Measurements from ENCODE around the gene FCAMR.

The FCAMR gene

GRCh38 chr1:206992790-206993189, 22.5 kb upstream of the FCAMR start:
- no peak for DNase-seq

DNA sequence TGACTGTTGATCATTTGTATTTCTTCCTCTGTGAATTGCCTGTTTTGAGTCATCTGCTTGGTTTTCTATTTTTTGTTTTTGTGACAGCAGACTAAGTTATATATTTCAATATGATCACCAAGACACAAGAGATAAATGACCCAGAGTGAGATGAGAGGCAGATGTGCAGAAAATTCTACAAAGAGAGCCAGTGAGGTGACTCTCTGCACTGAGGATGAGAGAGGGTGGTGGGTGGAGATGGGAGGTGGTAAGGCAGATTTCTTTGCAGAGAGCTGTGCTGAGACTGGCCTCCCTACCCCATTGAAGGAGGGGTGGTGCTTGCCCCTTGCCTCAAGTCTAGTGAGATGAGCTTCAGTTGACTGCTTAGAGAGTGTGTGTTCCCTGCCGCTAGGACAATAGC, 17.6 kb upstream of the FCAMR start:
- no peak for DNase-seq

- DNase-seq: no peak
Measured at GRCh38 chr1:206986885-206987284, 16.6 kb upstream of the FCAMR start.

DNA sequence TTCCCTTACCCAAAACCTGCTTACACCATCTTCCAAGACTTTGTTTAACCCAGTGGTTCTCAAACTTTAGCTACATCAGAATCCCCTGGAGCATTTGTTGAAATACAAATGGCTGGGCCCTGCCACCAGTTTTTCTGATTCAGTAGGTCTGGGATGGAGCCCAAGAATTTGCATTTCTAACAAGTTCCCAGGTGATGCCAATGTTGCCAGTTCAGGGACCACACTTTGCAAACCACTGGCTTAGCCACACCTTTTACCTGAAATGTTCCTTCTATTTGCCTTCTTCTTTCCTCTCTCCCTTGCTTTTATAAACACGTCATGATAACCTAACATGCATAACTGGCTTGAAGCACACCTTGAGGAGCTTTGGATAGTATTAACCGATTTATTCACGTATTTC, 16.1 kb upstream of the FCAMR start:
- DNase-seq: no peak

GRCh38 chr1:206985162-206985749, 15.0 kb upstream of the FCAMR start:
- DNase-seq: no peak

GRCh38 chr1:206982216-206982615, 12.0 kb upstream of the FCAMR start:
- DNase-seq: no peak

- DNase-seq: no peak
Measured at GRCh38 chr1:206979379-206980043, 9.3 kb upstream of the FCAMR start.

DNA sequence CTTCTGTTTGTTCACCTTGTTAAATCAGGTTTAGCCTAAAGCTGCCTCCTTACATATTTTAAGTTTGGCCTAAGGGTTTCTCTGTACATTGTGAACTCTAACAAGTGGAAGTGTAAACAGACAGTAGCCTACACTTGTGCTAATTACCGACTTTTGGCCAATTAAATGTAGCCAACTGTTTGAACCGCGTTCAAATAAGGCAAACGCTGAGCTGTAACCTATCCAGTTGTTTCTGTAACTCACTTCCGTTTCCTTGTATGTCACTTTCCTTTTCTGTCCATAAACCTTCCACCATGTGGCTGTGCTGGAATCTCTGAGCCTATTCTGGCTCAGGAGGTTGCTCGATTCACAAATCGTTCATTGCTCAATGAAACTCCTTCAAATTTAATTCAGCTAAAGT, 8.0 kb upstream of the FCAMR start:
- DNase-seq: no peak

DNA sequence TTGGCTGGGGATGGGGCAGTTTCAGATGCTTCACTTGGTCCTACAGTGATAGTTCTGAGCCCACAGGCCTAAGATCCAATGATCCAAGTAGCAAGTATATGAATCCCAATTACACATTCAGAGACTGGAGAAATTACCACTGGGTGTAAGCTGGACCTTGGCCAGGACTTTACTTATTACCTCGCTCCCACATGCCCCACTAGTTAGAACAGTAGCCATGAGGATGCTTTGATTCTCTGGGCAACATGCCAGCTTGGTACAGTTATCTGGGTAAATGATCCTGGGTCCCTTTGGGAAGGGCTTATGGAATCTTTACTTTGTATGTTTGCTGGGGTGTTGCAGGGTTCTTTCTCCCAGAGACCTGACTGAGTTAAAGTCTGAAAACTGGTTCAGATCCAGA, 5.0 kb upstream of the FCAMR start:
- DNase-seq: no peak

- DNase-seq: no peak
Measured at GRCh38 chr1:206974140-206974539, 3.9 kb upstream of the FCAMR start.

- DNase-seq: no peak
Measured at GRCh38 chr1:206972728-206973127, 2.5 kb upstream of the FCAMR start.

GRCh38 chr1:206971029-206971655, 882 bp upstream of the FCAMR start:
- DNase-seq: no peak

DNA sequence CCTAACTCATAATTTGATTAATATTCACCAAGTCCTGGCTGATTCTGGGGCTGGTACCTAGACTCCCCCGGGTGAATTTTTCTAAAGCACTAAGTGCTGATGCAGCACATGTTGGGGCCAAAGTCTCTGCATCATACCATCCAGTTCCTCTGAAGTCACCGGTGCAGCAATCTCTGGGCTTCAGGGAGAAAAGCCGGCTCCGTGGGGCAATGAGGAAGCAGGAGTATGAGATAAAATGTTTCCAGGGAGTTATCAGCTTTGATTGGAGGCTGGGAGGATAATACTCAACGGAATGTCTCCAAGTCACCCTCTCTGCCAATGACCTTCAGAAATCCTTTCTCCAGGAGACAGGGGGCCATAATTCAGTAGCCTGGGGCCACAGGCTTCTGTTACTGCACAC, 1.2 kb downstream of the FCAMR start:
- DNase-seq: no peak

GRCh38 chr1:206967096-206967849, 3.0 kb downstream of the FCAMR start:
- no peak for DNase-seq

- no peak for DNase-seq
Measured at GRCh38 chr1:206965781-206966180, 4.5 kb downstream of the FCAMR start.

DNA sequence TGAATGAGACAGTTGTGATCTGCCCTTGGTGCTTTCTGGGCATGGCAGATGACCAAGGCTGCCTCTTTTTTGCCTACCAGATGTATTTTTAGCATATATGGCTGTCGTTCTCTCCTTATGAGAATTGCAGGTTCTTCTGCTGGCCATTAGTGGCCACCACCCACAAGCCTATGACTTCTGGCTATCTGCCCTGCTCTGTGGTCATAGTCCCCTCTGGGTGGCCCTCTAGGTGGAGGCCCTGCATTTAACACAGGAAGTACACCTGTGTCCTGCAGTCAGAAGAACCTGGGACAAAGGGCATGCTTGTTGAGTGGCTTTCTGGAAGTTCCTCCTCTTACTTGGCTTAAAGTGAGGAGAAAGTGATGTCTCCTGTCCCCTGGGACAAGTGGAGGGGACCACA, 6.5 kb downstream of the FCAMR start:
- DNase-seq: no peak

GRCh38 chr1:206963119-206963712, 7.0 kb downstream of the FCAMR start:
- no peak for DNase-seq

GRCh38 chr1:206962272-206962671, 8.0 kb downstream of the FCAMR start:
- DNase-seq: no peak

- DNase-seq: no peak
Measured at GRCh38 chr1:206961668-206962067, 8.6 kb downstream of the FCAMR start.

GRCh38 chr1:206960676-206961386, 9.4 kb downstream of the FCAMR start:
- no peak for DNase-seq

- no peak for DNase-seq
Measured at GRCh38 chr1:206958144-206958543, 12.1 kb downstream of the FCAMR start.

DNA sequence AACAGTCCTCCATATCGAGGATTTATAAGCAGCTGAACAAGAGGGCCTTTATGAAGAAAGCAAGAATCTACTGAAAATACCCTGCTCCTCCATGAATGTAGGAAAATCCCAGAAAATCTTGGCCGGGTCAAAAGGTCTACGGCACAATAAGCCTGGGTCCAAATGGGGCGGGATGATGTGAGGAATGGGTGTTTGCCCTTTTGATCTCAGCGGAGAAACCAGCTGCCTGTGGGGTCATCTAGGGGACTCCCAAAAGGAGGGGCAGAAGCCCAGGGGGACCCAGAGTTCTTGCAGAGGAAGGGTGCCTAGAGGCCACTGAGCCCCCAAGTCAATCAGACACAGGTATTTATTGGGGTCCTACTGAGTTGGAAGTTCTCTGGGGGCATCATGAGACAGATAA, 12.6 kb downstream of the FCAMR start:
- no peak for DNase-seq
